Lower leg skin (tissue), 4 donors: ENCODE measurements around the gene ELMOD1. TPM values are rescaled to one million over a fixed set of nuclear protein-coding genes. Genes with fewer than 3 reads are reported as not detected.

Experiments
- DNase-seq, 2 donors: peaks; one replicate each; pipeline ENCODE4 v3.0.0-alpha.2; 2019; ENCODE audit warnings: low spot score in 2 of 2
- H3K4me3 ChIP-seq: fragments of 200-600 bp; sonication (generic); 2 replicates; pipeline ENCODE4 v1.5.1; 2017; ENCODE audit warnings: mild to moderate bottlenecking, low read depth; ENCODE audit not compliant: poor library complexity, severe bottlenecking
- POLR2A ChIP-seq, 2 donors: fragments of 450-650 bp; IDR thresholded peaks; one replicate each; pipeline ENCODE4 v1.6.1; 2016 to 2017; ENCODE audit warnings: antibody characterized with exemption in 2 of 2, mild to moderate bottlenecking in 1 of 2, moderate library complexity in 1 of 2
- WGBS, 2 donors: methylation state at CpG; one replicate each; pipeline ENCODE4 v1.1.5; 2018; 5-methylcytosine and 5-hydroxymethylcytosine counted together
- intact Hi-C: fragments of 100-400 bp; cut with DNase I; formaldehyde crosslinking; loops from one replicate; pipeline ENCODE4 v1.15.0; 2023; ENCODE audit warnings: low total_unique reads
- total RNA-seq, 4 donors: library from RNA; depleted of rRNA; stranded (reverse); fragments of >200 nt; gene quantifications; one replicate each; pipeline ENCODE4 v1.1.0, GENCODE V29; 2016
- TF ChIP-seq, protein P1 (sequence below), 3 donors: fragments of 450-650 bp; IDR thresholded peaks; one replicate each; pipeline ENCODE4 v1.5.1; 2016; ENCODE audit warnings: antibody characterized with exemption in 3 of 3, mild to moderate bottlenecking in 3 of 3, moderate library complexity in 2 of 3

Gene ELMOD1
- total RNA-seq, 4 donors from 2014 or later: 48.2 to 164 (median 72.3) TPM

DNA sequence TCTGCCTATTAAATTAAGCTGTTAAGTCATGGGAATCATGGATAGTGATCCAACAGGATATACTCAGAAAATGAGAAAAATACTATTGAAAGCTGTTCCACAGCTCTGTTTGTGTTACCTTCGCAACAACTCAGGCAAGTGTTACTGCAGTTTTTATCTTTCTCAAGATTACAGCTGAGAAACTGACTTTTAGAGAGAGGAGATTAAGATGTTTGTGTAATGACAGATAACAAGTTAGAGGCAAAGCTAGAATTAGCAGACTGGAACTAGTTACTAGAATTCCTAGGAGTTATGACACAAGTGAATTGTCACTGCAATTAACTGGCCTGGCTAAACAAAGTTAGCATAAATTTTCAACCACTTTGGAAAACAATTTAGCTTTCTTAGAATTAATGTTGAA lies 119.4 kb downstream of the ELMOD1 start:
- no peak for DNase-seq
- TF ChIP-seq POLR2A (IDR thresholded peaks at IDR 0.05): no peak
- TF ChIP-seq, protein P1, sequence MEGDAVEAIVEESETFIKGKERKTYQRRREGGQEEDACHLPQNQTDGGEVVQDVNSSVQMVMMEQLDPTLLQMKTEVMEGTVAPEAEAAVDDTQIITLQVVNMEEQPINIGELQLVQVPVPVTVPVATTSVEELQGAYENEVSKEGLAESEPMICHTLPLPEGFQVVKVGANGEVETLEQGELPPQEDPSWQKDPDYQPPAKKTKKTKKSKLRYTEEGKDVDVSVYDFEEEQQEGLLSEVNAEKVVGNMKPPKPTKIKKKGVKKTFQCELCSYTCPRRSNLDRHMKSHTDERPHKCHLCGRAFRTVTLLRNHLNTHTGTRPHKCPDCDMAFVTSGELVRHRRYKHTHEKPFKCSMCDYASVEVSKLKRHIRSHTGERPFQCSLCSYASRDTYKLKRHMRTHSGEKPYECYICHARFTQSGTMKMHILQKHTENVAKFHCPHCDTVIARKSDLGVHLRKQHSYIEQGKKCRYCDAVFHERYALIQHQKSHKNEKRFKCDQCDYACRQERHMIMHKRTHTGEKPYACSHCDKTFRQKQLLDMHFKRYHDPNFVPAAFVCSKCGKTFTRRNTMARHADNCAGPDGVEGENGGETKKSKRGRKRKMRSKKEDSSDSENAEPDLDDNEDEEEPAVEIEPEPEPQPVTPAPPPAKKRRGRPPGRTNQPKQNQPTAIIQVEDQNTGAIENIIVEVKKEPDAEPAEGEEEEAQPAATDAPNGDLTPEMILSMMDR (IDR thresholded peaks at IDR 0.05): no peak
- H3K4me3 ChIP-seq: no peak overlapping the region
- intact Hi-C loops: no loop called here
- WGBS, 2 donors: 93 to 100% methylated on average over 1 of the region's 1 CpG

DNA sequence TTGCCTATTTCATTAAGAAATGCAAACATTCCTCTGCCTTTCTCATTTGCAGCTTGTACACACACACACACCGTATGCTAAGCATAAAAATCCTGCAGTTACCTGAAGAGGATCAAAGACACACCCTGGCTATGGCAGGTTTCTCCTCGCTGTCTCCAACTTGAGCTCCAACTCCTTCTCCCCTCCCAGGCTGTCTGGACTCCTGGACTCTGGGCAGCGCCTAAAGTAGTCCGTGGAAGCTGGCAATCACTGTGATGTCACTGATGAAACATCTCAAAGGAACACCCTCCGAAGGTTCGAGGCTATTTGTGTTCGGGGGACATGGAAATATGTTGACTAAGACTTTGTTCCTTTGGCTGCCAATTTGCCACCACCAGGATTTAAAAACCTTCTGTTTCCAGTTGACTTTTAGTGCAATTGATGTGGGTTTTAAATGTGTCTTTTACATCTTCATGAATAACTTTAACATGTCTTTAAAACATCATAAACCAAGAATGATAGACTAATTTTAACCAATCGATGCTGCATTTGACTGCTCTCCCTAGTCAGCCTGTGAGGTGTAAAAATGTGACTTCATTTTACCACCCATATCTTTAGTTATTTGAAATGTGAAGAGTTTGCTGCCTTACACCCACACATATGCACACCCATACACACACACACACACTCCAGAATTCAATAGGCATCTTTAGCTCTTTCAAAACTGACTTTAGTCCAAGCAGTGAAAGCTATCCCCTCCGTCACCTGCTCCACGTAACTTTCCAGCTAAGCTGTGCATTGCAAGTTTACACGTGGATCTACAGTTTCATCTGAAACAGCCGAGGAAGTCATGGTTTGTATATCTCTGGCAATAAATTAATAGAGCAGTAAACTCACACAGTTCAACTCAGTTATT lies 121.2 kb downstream of the ELMOD1 start, which contains the start of gene SLN:
SLN (minus strand) TSS at position 196 of the 895 bp plus-strand sequence.
- 59 to 64% methylated on average over 12 of the region's 12 CpGs for WGBS, 2 donors
- intact Hi-C loops: no loop called here
- TF ChIP-seq, protein P1 (IDR thresholded peaks at IDR 0.05): no peak
- TF ChIP-seq POLR2A (IDR thresholded peaks at IDR 0.05): no peak
- no peak for DNase-seq
- no peak within 1 kb of the TSS for H3K4me3 ChIP-seq

DNA sequence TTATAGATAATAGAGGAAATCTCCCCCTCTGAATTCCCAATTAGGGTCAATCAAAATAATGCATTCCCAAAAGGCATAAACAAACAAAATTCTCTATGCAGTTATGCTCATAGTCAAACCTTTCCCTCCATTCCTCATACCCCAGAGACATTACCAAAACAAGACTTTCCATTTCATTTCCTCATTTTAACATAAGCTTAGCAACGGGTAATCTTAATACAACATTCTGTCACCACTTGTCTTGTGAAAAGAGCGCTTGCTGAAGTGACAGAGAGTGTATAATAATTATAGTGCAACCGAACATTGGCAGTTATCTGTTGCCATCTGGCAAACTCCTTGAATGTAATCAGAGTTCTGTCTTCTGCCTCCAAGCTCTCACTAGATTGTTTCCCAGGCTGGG lies 122.1 kb downstream of the ELMOD1 start:
- H3K4me3 ChIP-seq: no peak overlapping the region
- intact Hi-C loops: no loop called here
- WGBS, 2 donors: 11 to 15% methylated on average over 3 of the region's 3 CpGs
- no peak for TF ChIP-seq POLR2A (IDR thresholded peaks at IDR 0.05)
- TF ChIP-seq, protein P1 (IDR thresholded peaks at IDR 0.05): no peak
- DNase-seq: no peak

Other genes starting within 250 kb of the ELMOD1 start
- gene CWF19L2, start 133.3 kb upstream of the ELMOD1 start, total RNA-seq: 10 to 100 TPM; 11.8 to 18.5 (median 16.4) TPM
- 10 to 100 TPM in 1 of 4 donors, 1 to 10 TPM in 3; 5.6 to 14.5 (median 9.2) TPM for gene ALKBH8, start 25.4 kb upstream of the ELMOD1 start, total RNA-seq
- gene SLN, start 120.9 kb downstream of the ELMOD1 start, total RNA-seq: 1 to 10 TPM in 2 of 4 donors, not detected in 2; 2.1 to 2.8 TPM